Fibroblast of lung (primary cell): ENCODE measurements around the gene NTMT1. TPM values are rescaled to one million over a fixed set of nuclear protein-coding genes. Genes with fewer than 3 reads are reported as not detected.

ENCODE experiments used
- DNase-seq, 2 donors: peaks; one replicate each; pipeline versions ENCODE4 v3.0.0 to v3.0.0-alpha.2; 2010; ENCODE audit warnings: low read depth in 2 of 2
- H2AFZ ChIP-seq: 2 replicates; pipeline ENCODE4 v1.5.1; 2012; ENCODE audit warnings: low read length, control low read depth, inconsistent platforms
- H3K27ac ChIP-seq: 2 replicates; pipeline ENCODE4 v1.5.1; 2011; ENCODE audit warnings: low read length, control low read depth; ENCODE audit not compliant: insufficient read depth
- H3K27me3 ChIP-seq: 2 replicates; pipeline ENCODE4 v1.5.1; 2011; ENCODE audit warnings: mild to moderate bottlenecking, low read length; ENCODE audit not compliant: control insufficient read depth, insufficient read depth
- H3K36me3 ChIP-seq: 2 replicates; pipeline ENCODE4 v1.5.1; 2011; ENCODE audit warnings: low read length; ENCODE audit not compliant: control insufficient read depth, insufficient read depth
- H3K4me1 ChIP-seq: 2 replicates; pipeline ENCODE4 v1.5.1; 2011; ENCODE audit warnings: low read length; ENCODE audit not compliant: control insufficient read depth, insufficient read depth; ENCODE audit errors: extremely low read depth
- H3K4me2 ChIP-seq: 2 replicates; pipeline ENCODE4 v1.5.1; 2011; ENCODE audit warnings: low read length, control low read depth; ENCODE audit not compliant: insufficient read depth; ENCODE audit errors: extremely low read depth
- H3K4me3 ChIP-seq, 4 experiments: fragments of 200-600 bp in 1 of 4; sonication (generic) in 1 of 4; replicated peaks in 1 of 4; 2 replicates each; pipeline ENCODE4 v1.5.1; 2011 to 2016; ENCODE audit warnings: low read length in 4 of 4, low read depth in 3 of 4, mild to moderate bottlenecking in 3 of 4, control low read depth in 2 of 4, inconsistent platforms in 1 of 4, mixed read lengths in 1 of 4; ENCODE audit not compliant: insufficient read depth in 1 of 4; ENCODE audit errors: control extremely low read depth in 1 of 4
- H3K79me2 ChIP-seq: 2 replicates; pipeline ENCODE4 v1.5.1; 2012; ENCODE audit warnings: mild to moderate bottlenecking, low read length, inconsistent platforms; ENCODE audit not compliant: control insufficient read depth, insufficient read depth
- H3K9ac ChIP-seq: 2 replicates; pipeline ENCODE4 v1.5.1; 2011; ENCODE audit warnings: mild to moderate bottlenecking, low read length, control low read depth; ENCODE audit not compliant: insufficient read depth
- H3K9me3 ChIP-seq: 2 replicates; pipeline ENCODE4 v1.5.1; 2012; ENCODE audit warnings: low read depth, low read length; ENCODE audit not compliant: control insufficient read depth, insufficient read depth
- H4K20me1 ChIP-seq: 2 replicates; pipeline ENCODE4 v1.5.1; 2011; ENCODE audit warnings: low read length; ENCODE audit not compliant: control insufficient read depth, insufficient read depth; ENCODE audit errors: extremely low read depth
- CTCF ChIP-seq, 2 donors: IDR thresholded peaks in 1 of 2; conservative IDR thresholded peaks in 1 of 2; 1 replicate in 1 of 2; 2 replicates in 1 of 2; pipeline ENCODE4 v1.5.1; 2011 to 2012; ENCODE audit warnings: low read length in 2 of 2, control low read depth in 1 of 2, inconsistent platforms in 1 of 2, low read depth in 1 of 2, mild to moderate bottlenecking in 1 of 2
- EZH2 ChIP-seq: IDR thresholded peaks from 2 replicates; pipeline ENCODE4 v1.5.1; 2012; ENCODE audit warnings: low read length, control low read depth, mild to moderate bottlenecking; ENCODE audit errors: missing control alignments
- polyA plus RNA-seq, 2 donors: library from polyadenylated mRNA; depleted of rRNA in 1 of 2; stranded (reverse) in 1 of 2; unstranded in 1 of 2; fragments of >200 nt; gene quantifications; 2 replicates each; pipeline ENCODE4 v1.2.1, GENCODE V29; 2011 to 2012; ENCODE audit warnings: missing spikeins in 1 of 2
- total RNA-seq: library from RNA; depleted of rRNA; stranded (reverse); fragments of >200 nt; gene quantifications from 2 replicates; pipeline ENCODE4 v1.2.1, GENCODE V29; 2014

NTMT1 gene
- total and polyA plus RNA-seq, 2 donors (not counting 1 experiment from before 2014, with no cell fraction given), result 34.2 to 51.9 TPM

- peak overlapping the region in 3 of 4 experiments; percentile 33 to 64 (median 46) for H3K4me3 ChIP-seq
- no peaks in the 10 kb centered on the region for H3K36me3 ChIP-seq
- H3K27me3 ChIP-seq, result no peaks in the 10 kb centered on the region
- no peaks in the 10 kb centered on the region for H3K9me3 ChIP-seq
- H3K27ac ChIP-seq, result no peak overlapping the region
- H3K4me2 ChIP-seq, result peak overlapping the region; percentile 44
- no peaks in the 10 kb centered on the region for H3K79me2 ChIP-seq
- peak overlapping the region; percentile 36 for H2AFZ ChIP-seq
- no peak for TF ChIP-seq CTCF (conservative IDR thresholded peaks at IDR 0.05 in 1 of 2, IDR thresholded peaks at IDR 0.05 in 1 of 2; ENCODE audit: low read depth in 1 of 2, low read length in 2 of 2)
- TF ChIP-seq EZH2, result no peak
- H4K20me1 ChIP-seq, result no peaks in the 10 kb centered on the region
- no peaks in the 10 kb centered on the region for H3K4me1 ChIP-seq
- no peak overlapping the region for H3K9ac ChIP-seq
- DNase-seq, result no peak
Measured at GRCh38 chr9:129664746-129665388, 38.9 kb downstream of the NTMT1 start.

GRCh38 chr9:129665389-129665775 lies 39.4 kb downstream of the NTMT1 start, which contains the start of gene PRRX2:
PRRX2 (plus strand) TSS chr9:129665647; CDS start chr9:129665868, 221 bp downstream.
- Histone ChIP-seq H3K79me2 (no peaks in the 10 kb centered on the region), H3K4me2 (peak within 1 kb of the TSS; percentile 44), H3K4me3 (peak within 1 kb of the TSS in 3 of 4 experiments; percentile 43 to 64 (median 46)), H3K27ac (no peak within 1 kb of the TSS), H3K36me3 (no peaks in the 10 kb centered on the region), H3K27me3 (no peaks in the 10 kb centered on the region), H2AFZ (peak within 1 kb of the TSS; percentile 36), H4K20me1 (no peaks in the 10 kb centered on the region), H3K9me3 (no peaks in the 10 kb centered on the region), H3K9ac (peak within 1 kb of the TSS; percentile 46), H3K4me1 (no peaks in the 10 kb centered on the region)
- peak in 1 of 2 donors; percentile 63 for DNase-seq
- TF ChIP-seq EZH2 (peak; percentile 65), CTCF (conservative IDR thresholded peaks at IDR 0.05 in 1 of 2, IDR thresholded peaks at IDR 0.05 in 1 of 2; ENCODE audit: low read depth in 1 of 2, low read length in 2 of 2) (no peak)

GRCh38 chr9:129665814-129666520 lies 40.0 kb downstream of the NTMT1 start:
- Histone ChIP-seq H3K4me3 (peak overlapping the region in 2 of 4 experiments; percentile 43 to 64), H3K27ac (no peak overlapping the region), H3K79me2 (no peaks in the 10 kb centered on the region), H3K27me3 (no peaks in the 10 kb centered on the region), H4K20me1 (no peaks in the 10 kb centered on the region), H3K9me3 (no peaks in the 10 kb centered on the region), H2AFZ (peak overlapping the region; percentile 17), H3K4me1 (no peaks in the 10 kb centered on the region), H3K4me2 (no peak overlapping the region), H3K9ac (peak overlapping the region; percentile 46), H3K36me3 (no peaks in the 10 kb centered on the region)
- TF ChIP-seq EZH2 (no peak), CTCF (conservative IDR thresholded peaks at IDR 0.05 in 1 of 2, IDR thresholded peaks at IDR 0.05 in 1 of 2; ENCODE audit: low read depth in 1 of 2, low read length in 2 of 2) (no peak)
- DNase-seq, result no peak
